Osteoblast (primary cell): ENCODE measurements around the gene COA7. TPM values are rescaled to one million over a fixed set of nuclear protein-coding genes. Genes with fewer than 3 reads are reported as not detected.

Experiments used
- DNase-seq: peaks from one replicate; pipeline ENCODE4 v3.0.0; 2011; ENCODE audit warnings: low spot score, mixed read lengths; ENCODE audit not compliant: insufficient read length; ENCODE audit errors: missing footprints
- H2AFZ ChIP-seq: 2 replicates; pipeline ENCODE4 v1.6.0; 2011; ENCODE audit warnings: mild to moderate bottlenecking, low read length
- H3K27ac ChIP-seq: 2 replicates; pipeline ENCODE4 v1.5.1; 2011; ENCODE audit warnings: mild to moderate bottlenecking, low read depth, low read length, moderate library complexity
- H3K27me3 ChIP-seq: 2 replicates; pipeline ENCODE4 v1.6.0; 2012; ENCODE audit warnings: mild to moderate bottlenecking, control low read depth, inconsistent platforms, low read length, moderate library complexity; ENCODE audit not compliant: insufficient read depth
- H3K36me3 ChIP-seq: 2 replicates; pipeline ENCODE4 v1.5.1; 2011; ENCODE audit warnings: mild to moderate bottlenecking, low read length, control low read depth, moderate library complexity; ENCODE audit not compliant: insufficient read depth
- H3K4me1 ChIP-seq: 2 replicates; pipeline ENCODE4 v1.5.1; 2011; ENCODE audit warnings: mild to moderate bottlenecking, low read length, control low read depth, moderate library complexity; ENCODE audit not compliant: insufficient read depth
- H3K4me2 ChIP-seq: 2 replicates; pipeline ENCODE4 v1.6.0; 2011; ENCODE audit warnings: mild to moderate bottlenecking, low read length; ENCODE audit not compliant: insufficient read depth
- H3K4me3 ChIP-seq: fragments of 200-600 bp; sonication (generic); 3 replicates; pipeline ENCODE4 v1.5.1; 2012; ENCODE audit warnings: mild to moderate bottlenecking, low read length, inconsistent platforms; ENCODE audit not compliant: insufficient read depth
- H3K79me2 ChIP-seq: 2 replicates; pipeline ENCODE4 v1.6.0; 2012; ENCODE audit warnings: mild to moderate bottlenecking, low read length, control low read depth, inconsistent platforms; ENCODE audit not compliant: insufficient read depth
- H3K9me3 ChIP-seq: 2 replicates; pipeline ENCODE4 v1.5.1; 2011; ENCODE audit warnings: low read depth, low read length, control low read depth
- H4K20me1 ChIP-seq: 2 replicates; pipeline ENCODE4 v1.6.0; 2012; ENCODE audit warnings: mild to moderate bottlenecking, low read length, control low read depth; ENCODE audit not compliant: insufficient read depth
- CTCF ChIP-seq: IDR thresholded peaks from 2 replicates; pipeline ENCODE4 v1.5.1; 2011; ENCODE audit warnings: mild to moderate bottlenecking, low read depth, low read length, moderate library complexity; ENCODE audit errors: extremely low read depth
- total RNA-seq: library from RNA; depleted of rRNA; stranded (reverse); fragments of >200 nt; gene quantifications from 2 replicates; pipeline ENCODE4 v1.2.3, GENCODE V29; 2012

The COA7 gene
- total RNA-seq, 1 donor: 14.8 TPM

GRCh38 chr1:52659851-52660596 lies 38.1 kb downstream of the COA7 start:
- H3K27ac ChIP-seq: no peak overlapping the region
- no peaks in the 10 kb centered on the region for H3K36me3 ChIP-seq
- H3K4me3 ChIP-seq: no peak overlapping the region
- TF ChIP-seq CTCF: no peak
- H3K79me2 ChIP-seq: no peaks in the 10 kb centered on the region
- H4K20me1 ChIP-seq: no peaks in the 10 kb centered on the region
- H3K4me1 ChIP-seq: peaks cover 5% of the 10 kb centered on the region
- no peak overlapping the region for H2AFZ ChIP-seq
- H3K4me2 ChIP-seq: no peak overlapping the region
- no peaks in the 10 kb centered on the region for H3K9me3 ChIP-seq
- no peak for DNase-seq
- peaks cover 6% of the 10 kb centered on the region for H3K27me3 ChIP-seq

GRCh38 chr1:52659356-52659755 lies 38.8 kb downstream of the COA7 start:
- no peak overlapping the region for H3K27ac ChIP-seq
- no peaks in the 10 kb centered on the region for H4K20me1 ChIP-seq
- no peak overlapping the region for H3K4me2 ChIP-seq
- no peaks in the 10 kb centered on the region for H3K9me3 ChIP-seq
- DNase-seq: no peak
- H3K27me3 ChIP-seq: peaks cover 6% of the 10 kb centered on the region
- no peaks in the 10 kb centered on the region for H3K36me3 ChIP-seq
- peaks cover 5% of the 10 kb centered on the region for H3K4me1 ChIP-seq
- H3K79me2 ChIP-seq: no peaks in the 10 kb centered on the region
- H3K4me3 ChIP-seq: no peak overlapping the region
- no peak overlapping the region for H2AFZ ChIP-seq
- TF ChIP-seq CTCF: no peak

- Histone ChIP-seq H3K27me3 (peaks cover 6% of the 10 kb centered on the region), H3K4me1 (peaks cover 5% of the 10 kb centered on the region), H3K27ac (no peak overlapping the region), H2AFZ (no peak overlapping the region), H3K4me3 (no peak overlapping the region), H4K20me1 (no peaks in the 10 kb centered on the region), H3K9me3 (no peaks in the 10 kb centered on the region), H3K36me3 (no peaks in the 10 kb centered on the region), H3K4me2 (no peak overlapping the region), H3K79me2 (no peaks in the 10 kb centered on the region)
- DNase-seq: no peak
- TF ChIP-seq CTCF: no peak
These were observed 39.4 kb downstream of the COA7 start for GRCh38 chr1:52658795-52659194.

- no peaks in the 10 kb centered on the region for H3K36me3 ChIP-seq
- H3K4me1 ChIP-seq: peaks cover 2% of the 10 kb centered on the region
- TF ChIP-seq CTCF: no peak
- no peaks in the 10 kb centered on the region for H3K79me2 ChIP-seq
- peaks cover 6% of the 10 kb centered on the region for H3K27me3 ChIP-seq
- no peaks in the 10 kb centered on the region for H4K20me1 ChIP-seq
- H2AFZ ChIP-seq: no peak overlapping the region
- no peak overlapping the region for H3K27ac ChIP-seq
- H3K4me3 ChIP-seq: no peak overlapping the region
- no peak overlapping the region for H3K4me2 ChIP-seq
- H3K9me3 ChIP-seq: no peaks in the 10 kb centered on the region
- DNase-seq: no peak
These were observed 40.4 kb downstream of the COA7 start for GRCh38 chr1:52657702-52658101.
